SKM-1 (cell line): Measurements from ENCODE around the gene EYA4.

Experiments
- DNase-seq: peaks from one replicate; lab custom pipeline; 2025; ENCODE audit not compliant: unreplicated experiment; lab: John Stamatoyannopoulos, UW

The EYA4 gene

DNA sequence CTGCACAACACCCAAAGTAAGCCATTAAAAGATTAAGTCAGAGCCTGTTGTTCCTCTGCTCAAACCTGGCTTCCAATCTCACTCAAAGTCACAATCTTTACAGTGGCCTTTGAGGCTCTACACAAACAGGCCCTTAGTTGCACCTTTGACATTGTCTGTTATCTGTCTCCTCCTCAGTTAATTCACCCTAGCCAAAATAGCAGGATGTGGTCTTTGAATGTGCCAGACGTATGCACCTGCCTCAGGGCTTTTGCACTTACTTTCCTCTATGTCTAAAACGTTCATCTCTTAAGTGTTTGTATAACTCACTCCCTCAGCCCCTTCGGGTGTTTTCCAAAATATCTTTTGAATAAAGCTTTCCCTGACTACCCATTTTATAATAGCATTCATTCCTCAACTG lies 107.7 kb downstream of the EYA4 start:
- DNase-seq, result no peak

DNA sequence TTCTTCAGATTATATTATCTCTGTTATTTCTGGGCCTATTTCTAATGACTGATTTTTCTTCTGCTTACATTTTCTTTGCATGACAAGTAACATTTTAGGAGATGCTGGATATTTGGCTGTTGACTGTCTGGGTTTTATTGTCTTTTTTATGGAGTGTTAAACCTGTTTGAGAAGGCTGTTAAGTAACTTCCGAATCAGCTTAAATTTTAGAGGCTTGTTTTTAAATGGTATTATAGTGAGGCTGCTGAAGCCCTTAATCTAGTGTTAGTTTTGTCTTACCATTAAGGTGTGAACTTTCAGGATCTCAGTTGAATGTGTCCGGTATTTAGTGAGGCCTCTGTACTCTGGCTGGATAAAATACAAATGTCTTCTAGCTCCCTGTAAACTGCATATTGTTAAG lies 109.8 kb downstream of the EYA4 start:
- DNase-seq, result no peak

DNA sequence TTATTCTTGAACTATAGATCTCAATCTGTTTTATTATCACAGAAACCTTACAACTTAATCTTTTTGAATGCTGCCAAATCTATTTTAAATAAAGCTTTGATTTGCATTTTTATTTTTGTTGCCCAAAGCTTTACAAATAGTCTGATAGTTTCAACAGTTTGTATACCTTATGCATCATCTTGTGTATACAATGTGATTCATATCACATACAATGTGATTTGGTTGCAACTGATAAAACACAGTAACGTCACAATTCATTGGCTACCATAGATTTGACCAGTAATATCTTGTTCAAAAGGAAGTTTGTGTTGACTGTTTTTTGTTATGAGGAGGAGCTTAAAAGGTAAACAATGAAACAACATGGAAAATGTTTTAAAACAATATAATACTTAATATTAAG lies 110.9 kb downstream of the EYA4 start:
- no peak for DNase-seq

DNA sequence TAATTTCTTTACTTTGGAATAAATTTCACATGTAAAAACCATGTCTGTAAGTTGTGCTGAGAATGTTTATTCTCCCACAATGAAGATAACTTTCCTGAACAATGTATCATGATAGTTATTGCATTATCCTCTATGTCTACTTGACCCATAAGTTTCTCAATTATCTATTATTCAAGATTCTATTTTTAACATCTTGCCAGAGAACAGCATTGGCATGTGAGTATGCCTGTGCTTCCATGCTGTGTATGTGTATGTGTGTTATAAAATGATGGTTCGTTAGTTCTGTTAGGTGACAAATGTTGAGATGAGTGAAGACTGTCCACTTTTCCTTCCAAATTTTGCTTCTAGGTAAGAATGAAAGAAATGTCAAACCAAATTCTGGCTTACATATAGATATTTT lies 111.9 kb downstream of the EYA4 start:
- no peak for DNase-seq

DNA sequence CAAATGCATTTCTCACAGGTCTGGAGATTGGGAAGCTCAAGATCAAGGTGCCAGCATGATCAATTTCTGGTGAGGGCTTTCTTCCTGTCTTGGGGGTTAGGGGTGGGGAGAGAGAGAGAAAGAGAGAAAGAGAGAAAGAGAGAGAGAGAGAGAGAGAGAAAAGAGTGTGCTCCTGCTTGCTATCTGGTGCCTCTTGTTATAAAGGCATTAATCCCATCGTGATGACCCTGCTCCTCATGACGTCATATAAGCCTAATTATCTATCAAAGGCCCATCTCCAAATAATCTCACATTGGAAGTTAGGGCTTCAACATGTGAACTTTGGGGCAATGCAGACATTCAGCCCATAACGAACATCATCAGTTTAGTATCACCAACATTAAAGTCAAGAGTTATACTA lies 114.8 kb downstream of the EYA4 start:
- no peak for DNase-seq

DNA sequence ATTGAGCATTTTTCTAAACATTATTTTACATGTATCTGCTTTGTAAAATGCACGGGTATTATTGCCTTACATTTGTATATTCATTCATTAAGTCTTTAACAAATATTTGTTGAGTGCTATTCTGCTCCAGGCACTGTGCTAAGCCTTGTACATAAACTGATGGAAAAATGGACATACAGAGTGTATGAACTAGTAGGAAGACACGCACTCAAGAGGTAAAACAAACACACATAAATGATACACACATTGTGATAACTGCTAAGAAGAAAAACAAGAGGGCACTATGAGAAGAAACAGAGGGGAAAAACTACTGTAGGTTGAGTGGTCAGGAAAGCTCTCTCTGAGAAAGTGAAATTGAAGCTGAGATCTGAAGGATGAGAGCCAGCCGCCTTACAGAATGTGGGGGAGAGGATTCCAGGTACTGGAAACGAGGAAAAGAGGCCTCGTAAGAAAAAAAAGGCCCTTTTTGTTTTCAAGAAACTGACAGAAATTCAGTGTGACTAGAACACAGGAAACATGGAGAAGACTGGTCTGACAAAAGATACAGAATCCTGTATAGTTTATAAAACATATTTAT lies 117.5 kb downstream of the EYA4 start:
- no peak for DNase-seq

DNA sequence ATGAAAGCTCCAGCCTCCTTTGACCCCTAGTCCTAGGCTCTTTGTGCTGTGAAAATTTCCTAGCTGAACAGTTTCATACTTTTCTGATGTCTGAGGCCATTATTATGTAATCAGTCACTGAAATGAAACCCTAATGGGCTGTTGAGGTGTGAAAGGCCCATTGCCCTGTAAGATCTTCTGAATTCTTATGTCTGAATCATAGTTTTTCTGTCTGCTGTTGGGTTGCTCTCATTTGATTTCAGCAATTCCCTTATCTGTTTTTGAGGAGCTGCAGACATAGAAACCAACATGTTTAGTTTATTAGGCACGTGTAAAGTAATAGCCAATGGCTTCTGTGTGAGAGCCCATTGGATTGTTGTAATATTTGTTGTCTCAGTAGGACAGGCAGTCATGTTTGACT lies 118.1 kb downstream of the EYA4 start:
- DNase-seq, result no peak

DNA sequence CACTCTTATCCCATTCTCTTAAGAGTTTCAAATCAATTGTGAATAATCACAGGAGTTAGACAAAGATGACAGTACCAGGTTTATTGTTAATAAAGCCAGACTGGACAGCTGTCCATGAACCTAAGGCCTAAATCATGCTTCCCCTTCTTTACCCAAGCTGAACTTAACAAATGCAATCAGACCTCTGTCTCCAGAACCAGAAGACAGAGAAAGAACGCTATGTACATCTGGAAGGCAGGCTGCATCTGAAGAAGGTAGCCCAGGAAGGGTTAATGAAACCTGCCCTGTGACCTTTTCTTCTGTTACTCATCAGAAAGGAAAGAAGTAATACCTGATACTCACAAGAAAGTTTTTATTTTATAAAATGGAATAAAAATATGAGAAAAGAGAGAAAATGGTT lies 118.6 kb downstream of the EYA4 start:
- no peak for DNase-seq

DNA sequence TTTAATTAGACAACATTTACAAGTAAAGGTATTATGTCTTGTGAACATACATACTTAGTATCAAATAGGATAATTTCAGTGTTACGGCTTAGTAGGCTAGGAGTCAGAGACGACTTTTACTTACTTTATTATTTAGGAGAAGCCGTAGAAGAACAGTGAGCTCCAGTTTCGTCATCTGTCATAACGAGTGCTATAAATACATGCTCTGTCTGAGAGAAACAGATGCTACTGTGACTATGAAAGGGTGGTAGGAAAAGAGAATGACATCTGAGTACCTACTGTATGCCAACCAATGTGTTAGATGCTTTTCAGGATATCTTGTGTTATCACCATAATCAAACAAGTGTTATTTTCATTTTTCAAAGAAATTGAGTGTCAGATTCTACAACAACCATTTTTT lies 119.0 kb downstream of the EYA4 start:
- DNase-seq, result no peak

DNA sequence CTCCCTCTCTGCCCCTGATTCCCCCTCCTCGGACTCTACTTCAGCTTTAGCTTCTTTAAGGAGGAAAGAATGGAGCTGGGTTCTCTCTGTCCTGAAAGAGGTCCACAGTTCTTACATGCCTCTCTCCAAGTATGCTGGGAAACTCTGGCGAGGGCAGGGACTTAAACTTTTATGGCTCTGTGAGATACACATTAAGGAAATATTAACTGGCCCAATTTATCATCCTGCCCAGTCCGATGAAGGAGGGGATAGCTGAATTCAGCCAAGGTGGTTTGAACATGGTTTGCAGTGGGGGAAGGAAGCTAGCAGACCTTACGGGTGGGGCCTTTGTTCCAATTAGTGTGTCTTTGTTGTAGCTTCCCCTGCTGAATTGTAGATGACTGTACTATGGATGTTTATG lies 121.7 kb downstream of the EYA4 start:
- DNase-seq, result no peak

DNA sequence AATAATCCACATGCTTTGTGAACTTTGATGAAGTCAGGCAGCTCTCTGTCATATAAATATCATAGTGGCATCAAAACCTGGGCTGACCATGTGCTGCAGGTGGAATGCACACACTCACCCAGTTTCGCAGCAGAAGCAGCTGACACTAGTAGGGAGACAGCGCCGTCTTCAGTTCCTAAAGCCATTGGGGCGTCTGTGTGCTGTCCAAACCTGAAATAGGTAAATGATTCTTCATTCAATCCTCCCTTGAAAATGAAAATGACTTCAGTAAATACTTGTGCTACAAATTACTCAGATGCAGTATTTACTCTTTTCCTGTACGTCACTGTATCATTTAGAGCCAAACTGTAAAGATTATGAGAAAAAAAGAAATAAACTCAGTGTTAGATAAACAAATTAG lies 127.5 kb downstream of the EYA4 start:
- no peak for DNase-seq

DNA sequence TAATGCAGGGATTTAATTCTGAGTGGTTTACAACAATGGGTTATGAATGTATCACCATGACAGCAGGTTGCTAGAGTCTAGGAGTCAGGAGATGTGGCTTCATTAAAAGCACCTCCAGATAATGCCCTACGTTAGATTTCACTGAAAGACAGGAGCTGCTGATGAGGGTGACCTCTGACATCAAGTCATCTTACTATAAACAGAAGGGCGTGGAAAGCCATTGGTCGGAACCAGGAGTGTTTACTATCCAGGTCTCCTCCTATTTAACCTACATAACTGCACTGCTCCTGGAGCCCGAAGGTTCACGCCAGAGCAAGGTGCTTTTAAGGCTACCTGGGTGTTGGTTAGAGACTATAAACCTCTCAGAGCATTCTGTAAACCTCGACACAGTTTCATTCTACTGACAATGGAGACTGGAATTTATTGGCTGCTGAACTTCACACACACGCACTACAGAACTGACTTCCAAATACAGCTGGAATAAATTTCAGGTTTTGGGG lies 128.7 kb downstream of the EYA4 start:
- DNase-seq, result no peak

DNA sequence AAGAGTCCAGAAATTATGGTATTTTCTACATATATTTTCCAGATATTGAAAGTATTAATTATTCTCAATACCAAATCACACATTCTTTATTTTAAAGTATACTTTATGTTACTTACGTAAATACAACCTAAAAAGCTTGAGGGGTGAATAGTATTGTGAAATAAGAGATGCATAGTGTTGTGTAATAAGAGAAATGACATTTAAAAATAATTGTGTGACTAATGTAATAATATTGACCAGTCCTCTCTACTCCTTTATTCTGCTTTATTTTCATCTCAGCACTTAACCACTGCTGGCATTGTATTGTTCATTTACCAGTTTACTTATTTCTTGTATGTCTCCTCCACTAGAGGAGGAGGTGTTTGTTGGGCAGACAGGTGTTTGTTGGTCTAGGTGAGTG lies 135.6 kb downstream of the EYA4 start:
- no peak for DNase-seq

DNA sequence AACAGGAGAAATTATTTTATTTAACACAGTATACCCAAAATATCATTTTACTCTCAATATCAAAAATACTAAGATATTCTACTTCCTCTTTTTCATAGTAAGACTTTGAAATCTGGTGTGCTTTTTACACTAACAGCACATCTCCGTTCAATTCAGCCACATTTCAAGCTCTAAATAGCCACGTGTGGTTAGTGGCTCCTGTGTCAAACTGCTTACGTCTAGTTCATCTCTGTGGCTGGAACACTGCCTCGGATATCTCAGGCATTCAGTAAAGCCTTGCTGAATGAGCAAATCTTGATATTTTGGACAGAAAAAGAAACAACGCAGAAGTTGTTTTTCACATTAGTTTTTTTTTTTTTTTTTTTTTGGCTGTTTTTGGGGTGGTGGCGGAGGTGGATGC lies 136.1 kb downstream of the EYA4 start:
- no peak for DNase-seq

DNA sequence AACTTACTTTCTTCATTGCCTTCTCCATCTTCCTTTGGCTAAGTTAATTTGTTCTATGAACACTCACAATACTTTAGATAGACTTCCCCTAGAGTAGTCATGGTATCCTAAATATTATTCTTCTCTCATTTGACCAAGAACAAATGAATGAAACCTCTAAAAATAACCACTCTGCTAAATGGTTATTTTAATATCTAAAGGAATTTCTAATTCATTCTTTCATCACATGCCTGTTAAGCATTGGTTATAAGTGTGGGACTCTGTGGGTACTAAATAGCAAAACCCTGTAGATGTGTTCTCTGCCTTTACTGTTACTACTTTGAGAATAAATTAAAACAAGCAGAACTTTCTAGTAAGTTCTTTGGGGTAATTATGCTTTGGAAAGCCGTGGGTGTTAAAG lies 138.9 kb downstream of the EYA4 start:
- no peak for DNase-seq

DNA sequence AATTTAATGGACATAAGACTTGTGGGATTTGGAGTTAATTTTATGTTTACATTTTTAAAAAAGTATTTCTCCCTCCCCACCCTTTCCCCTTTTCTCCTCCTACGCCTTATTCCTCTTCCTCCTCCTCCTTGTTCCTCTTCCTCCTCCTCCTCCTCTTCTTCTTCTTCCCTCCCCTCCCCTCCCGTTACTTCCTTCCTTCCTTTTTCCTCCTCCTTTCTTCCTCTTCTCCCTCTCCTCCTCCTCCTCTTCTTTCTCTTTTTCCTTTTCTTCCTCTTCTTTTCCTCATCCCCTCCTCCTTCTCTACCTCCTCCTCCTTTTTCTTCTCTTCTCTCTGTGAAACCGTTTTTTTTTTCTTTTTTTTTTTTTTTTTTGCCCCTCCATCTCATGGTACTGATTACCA lies 139.6 kb downstream of the EYA4 start:
- no peak for DNase-seq

DNA sequence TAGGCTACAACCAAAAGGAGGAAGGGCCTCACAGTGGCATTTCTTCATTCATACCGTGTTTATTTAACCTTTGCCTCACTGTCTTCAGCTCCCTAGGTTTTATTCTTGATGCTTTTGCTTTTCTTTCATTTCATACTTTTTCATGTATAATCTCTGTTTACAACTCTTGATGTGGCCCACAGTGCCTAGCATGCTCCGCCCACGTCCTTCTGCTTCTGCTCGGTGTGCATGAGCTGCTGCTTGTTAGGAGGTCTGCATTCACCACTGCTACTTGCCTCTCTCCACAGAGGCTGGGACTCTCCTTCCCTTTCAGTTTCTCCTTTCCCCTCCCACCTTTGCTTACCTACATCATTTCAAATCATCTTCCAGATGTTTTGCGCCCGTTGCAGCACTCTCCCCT lies 147.6 kb downstream of the EYA4 start:
- no peak for DNase-seq

DNA sequence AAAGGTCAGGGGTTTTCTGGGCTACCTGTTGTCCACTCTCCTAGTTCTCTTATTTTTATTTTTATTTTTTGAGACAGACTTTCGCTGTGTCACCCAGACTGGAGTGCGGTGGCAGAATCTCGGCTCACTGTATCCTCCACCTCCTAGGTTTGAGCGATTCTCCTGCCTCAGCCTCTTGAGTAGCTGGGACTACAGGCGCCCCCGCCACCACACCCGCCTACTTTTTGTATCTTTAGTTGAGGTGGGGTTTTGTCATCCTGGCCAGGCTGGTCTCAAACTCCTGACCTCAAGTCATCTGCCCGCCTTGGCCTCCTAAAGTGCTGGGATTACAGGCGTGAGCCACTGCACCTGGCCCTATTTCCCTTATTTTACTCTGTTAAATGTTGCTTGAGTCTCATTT lies 149.0 kb downstream of the EYA4 start:
- DNase-seq, result no peak

DNA sequence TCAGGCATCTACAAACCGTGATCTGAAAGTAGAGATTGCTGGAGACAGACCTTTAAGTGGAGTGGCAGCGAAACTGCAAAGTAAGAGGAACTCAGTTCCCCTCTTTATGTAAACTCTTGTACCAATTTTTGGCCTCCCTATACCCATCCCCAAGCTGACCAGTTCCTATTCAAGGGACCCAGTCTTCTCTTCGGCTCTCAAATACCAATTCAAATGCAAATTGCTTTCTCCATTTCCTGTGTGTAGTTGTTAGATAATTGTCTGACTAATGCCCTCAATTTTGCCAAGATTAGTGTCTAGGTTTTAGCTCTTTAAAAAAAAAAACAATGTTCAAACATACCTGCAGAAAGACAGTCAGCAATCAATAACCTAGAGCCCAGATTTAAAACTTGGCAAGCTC lies 150.9 kb downstream of the EYA4 start:
- DNase-seq, result no peak

DNA sequence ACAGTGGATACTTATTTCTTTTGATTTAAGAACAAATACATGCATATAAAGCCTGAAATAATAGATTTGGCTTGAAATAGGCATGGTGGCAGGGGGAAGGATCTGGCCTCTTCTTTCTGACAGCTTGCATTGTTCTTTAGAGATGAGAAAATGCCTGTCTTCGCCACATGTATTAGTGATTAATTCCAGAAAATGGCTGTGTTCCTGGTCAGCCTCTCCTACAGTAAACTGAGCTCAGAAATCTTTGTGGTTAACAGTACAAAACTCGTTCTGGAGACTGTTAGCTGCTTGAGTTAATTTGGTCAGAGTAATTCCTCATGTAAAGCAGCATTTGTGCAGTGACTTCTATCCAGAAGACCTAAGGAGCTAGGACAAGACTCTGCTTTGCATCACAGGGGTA lies 151.5 kb downstream of the EYA4 start:
- DNase-seq, result no peak

DNA sequence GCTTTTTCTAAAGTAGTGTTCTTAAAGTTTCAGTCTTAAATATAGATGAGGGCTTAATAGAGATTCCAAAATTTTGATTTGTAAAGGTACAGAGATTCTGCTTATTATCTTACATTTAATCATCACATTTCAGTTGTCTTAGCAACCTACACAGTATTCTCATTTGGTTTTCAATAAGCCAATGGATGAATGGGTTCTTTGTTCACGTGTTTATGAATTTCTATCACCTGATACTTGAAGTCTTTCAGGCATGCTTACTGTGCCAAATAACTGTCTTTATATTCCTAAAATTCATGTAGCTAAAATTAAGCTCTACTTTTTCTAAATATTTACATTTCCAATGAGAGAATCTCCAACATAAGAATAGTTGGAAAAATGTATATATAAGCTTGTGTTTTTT lies 152.7 kb downstream of the EYA4 start:
- DNase-seq, result no peak

DNA sequence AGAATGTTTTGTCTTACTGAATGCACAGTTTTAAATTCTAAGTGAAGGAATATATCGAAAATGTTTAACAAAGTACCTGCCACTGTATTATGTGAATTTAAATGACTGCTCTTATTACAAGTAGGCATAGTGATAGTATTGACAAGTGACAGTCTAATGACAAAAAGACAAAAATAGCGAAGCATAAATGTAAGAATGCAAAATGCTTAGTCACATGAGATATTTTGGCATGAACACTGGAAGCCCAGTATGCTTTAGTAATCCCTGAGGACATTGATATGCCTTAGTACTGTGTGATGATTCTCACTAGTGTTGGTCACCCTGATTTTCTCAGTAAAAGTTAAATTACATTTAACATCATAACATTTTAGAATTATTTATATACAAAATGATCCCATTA lies 153.5 kb downstream of the EYA4 start:
- DNase-seq, result no peak

DNA sequence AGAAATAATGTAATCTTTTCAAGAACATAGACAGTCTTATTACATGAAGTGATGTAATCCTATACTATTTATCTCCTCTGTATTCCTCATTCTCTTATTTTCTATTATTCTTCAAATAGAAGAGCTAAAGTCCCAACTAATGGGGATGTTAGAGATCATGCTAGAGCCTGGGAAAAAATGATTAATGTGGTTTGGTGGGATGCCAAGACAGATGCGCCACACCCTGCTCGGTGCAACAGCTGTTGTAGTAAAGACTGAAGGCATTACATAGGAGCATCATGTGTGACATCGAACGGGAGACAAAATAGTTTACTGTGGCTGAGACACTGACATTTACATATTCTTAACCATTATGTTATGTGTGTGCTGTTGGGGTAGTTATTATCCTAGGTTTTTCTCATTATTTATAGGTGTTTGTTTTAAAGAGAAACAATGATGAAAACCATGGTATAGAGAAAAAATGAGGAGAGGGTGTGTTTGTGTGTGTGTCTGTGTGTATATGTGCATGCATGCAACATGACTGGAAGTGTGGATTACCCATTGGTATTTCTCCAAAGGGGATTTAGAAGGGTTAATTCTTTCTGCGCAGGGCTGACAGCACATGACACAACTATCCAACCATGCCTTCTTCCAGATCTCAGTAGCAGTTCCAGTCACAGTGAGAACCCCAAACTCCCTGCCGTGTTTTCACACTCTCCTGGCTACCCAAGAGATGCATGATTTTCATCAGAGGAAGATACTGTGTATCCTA lies 155.3 kb downstream of the EYA4 start:
- DNase-seq, result no peak
